Posterior vena cava (tissue), 2 donors: ENCODE measurements around the gene ZNF76. TPM values are rescaled to one million over a fixed set of nuclear protein-coding genes. Genes with fewer than 3 reads are reported as not detected.

Experiments used
- DNase-seq: peaks from one replicate; pipeline ENCODE4 v3.0.0-alpha.2; 2020; ENCODE audit warnings: low spot score
- intact Hi-C, 2 donors: fragments of 100-400 bp; cut with DNase I; formaldehyde crosslinking; loops; one replicate each; pipeline versions ENCODE4 v1.14.1 to v1.14.2; 2022 to 2023
- total RNA-seq, 2 donors: library from RNA; stranded (reverse); fragmentation: NEBNext Ultra II Directional; extraction: Animal tissue kit (Norgen Biotek cat#: 25700); gene quantifications; one replicate each; pipeline ENCODE4 v1.2.1, GENCODE V29; 2021
- donor health status: DM: yes; HTN: yes; CAD: no.
- donor health status: DM: yes; HTN: yes; CAD: no.

ZNF76 gene
- total RNA-seq, 2 donors from 2014 or later, result 23.1 to 29.6 TPM

DNA sequence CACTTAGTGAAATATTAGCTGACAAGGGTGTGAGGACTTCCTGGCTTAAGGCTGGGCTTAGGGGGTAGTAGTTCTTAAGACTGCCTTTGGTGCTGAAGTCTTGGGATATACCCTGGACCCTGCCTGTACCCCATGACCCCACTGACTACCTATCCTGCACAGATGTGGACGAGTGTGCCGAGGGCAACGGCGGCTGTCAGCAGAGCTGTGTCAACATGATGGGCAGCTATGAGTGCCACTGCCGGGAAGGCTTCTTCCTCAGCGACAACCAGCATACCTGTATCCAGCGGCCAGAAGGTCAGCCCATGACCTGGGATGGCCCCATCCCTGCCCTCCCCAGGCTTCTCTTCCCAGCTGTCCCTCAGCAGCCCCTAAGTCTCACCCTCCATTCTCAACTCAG lies 28.0 kb upstream of the ZNF76 start:
- DNase-seq, result no peak
- intact Hi-C loops, result loop anchor here in 1 of 2 donors (10.0 kb wide), 1 partner anchor 247 kb away; no protein-coding TSS in a partner anchor

DNA sequence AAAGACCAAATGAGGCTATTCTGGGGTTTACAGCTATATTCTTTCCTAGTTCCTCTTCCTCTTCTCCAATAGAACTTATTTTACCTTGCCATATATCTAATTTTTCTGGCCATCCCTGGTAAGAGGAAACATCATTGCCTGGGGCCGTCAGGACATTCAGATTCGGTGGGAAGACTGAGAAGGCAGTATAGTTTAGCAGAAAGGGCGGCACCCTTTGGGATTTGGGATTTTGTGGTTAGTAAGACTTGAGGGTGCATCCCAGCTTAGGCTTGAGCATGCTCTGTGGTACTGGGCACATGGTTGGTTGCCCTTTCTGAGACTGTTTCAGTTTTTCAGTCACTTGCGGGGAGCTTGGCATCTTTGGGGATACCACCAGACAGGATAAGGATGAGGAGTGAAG lies 24.6 kb upstream of the ZNF76 start:
- DNase-seq, result no peak
- intact Hi-C loops, result loop anchor here in 1 of 2 donors (10.0 kb wide), 1 partner anchor 250 kb away; no protein-coding TSS in a partner anchor

DNA sequence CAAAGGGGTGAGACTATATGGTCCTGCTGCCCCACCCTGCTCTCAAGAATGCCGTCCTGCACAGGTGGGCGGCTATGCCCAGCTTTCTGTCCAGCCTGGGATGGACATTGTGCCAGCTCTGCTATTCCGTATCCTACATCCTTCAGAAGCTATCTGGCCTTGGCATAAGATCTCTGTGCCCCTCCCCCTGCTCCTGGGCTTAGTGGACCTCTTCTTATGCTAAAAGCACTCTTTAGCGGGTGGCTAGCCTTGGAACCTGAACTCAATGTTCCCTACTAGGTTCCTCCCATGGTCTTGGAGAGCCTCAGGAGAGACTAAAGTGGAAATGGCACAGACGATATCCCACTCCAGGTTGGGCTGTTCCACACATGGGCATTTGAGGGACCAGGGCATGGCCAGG lies 23.3 kb upstream of the ZNF76 start:
- intact Hi-C loops, result loop anchor here in 1 of 2 donors (10.0 kb wide), 1 partner anchor 251 kb away; no protein-coding TSS in a partner anchor
- no peak for DNase-seq

DNA sequence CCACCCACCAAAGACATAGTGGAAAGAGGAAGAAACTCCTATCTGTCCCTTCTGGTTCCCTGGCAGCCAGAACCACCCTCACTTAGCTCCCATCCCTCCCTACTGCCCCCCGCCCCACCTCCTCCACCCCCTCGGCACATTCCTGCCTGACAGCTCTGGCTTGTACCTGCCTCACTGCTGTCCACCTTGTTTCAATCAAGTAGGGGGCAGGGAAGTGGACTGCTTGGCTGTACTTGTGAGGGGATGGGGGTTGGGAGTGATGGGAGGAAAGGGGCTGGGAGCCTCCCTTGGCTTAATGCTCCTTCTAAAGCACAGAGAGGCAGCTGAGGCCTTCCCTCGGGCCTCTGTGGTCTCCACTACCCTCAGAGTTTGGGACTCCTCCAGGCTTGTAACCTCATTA lies 22.1 kb upstream of the ZNF76 start:
- intact Hi-C loops, result loop anchor here in 1 of 2 donors (10.0 kb wide), 1 partner anchor 253 kb away; no protein-coding TSS in a partner anchor
- no peak for DNase-seq

DNA sequence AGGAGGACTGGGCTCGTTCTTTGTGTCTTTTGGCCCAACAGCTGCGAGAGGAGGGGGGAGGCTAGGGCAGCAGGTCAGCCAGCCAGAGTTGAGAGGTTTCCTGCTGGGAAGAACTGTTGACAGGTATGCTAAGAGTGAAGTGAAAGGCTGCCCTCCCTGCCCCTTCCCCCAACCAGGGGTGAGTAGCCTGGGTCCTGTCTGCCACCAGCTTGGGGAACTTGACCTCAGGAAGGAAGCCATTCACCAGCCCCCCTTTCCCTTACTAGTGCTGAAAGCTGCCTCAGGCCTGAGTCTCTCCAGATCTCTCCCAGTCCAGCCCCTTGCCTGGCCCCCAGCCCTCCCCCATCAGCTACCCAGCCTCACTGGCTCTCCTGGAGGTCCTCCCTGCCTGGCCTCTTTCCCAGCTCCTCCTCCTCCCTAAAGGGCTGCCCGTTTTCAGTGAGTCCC lies 20.7 kb upstream of the ZNF76 start:
- intact Hi-C loops, result loop anchor here in 1 of 2 donors (10.0 kb wide), 1 partner anchor 254 kb away; no protein-coding TSS in a partner anchor
- DNase-seq, result no peak

DNA sequence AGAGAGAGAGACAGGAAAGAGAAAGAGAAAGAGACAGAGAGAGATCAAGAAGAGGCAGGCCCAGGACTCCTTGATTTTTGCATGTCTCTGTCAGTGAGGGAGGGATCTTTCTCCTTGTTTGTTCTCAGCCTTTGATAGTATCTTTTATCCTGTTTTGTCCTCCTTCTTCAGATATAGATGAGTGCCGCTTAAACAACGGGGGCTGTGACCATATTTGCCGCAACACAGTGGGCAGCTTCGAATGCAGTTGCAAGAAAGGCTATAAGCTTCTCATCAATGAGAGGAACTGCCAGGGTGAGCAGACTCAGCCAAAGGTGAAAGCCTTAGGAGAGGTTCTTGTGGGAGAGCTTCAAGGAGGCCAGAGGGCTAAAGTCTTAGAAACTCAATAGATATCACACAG lies 20.0 kb upstream of the ZNF76 start:
- intact Hi-C loops, result loop anchor here in 1 of 2 donors (10.0 kb wide), 1 partner anchor 255 kb away; no protein-coding TSS in a partner anchor
- no peak for DNase-seq

DNA sequence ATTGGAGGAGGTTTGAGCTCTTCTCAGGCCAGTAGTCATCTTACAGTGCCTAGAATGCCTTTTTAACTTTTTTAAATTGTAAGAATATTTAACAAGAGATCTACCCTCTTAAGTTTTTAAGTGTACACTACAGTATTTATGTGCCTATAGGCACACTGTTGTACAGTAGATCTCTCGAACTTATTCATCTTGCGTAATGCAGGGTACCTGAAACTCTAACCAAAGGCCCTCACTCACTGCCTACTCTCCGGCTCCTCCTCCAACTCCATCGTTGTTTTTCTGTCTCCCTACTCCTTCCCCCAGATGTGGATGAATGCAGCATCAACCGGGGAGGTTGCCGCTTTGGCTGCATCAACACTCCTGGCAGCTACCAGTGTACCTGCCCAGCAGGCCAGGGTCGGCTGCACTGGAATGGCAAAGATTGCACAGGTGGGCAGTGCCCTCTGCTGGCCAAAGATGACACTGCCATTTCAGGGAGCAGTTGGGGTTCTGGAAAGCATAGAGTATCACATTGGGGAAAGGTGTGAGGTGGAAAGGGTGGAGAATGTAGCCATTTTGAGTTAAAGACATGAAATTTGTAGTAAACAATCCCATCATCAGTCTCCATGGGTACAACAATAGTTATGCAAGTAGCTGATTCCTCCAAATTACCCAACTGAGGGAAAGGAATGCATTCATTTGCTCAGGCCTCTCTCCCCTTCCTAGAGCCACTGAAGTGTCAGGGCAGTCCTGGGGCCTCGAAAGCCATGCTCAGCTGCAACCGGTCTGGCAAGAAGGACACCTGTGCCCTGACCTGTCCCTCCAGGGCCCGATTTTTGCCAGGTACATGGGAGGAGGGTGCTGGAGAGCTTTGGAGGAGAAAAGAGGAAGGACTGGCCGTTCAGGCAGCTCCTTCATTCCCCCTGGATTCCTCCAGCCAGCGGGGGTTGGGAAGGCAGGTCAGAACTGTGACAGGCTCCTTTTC lies 18.4 kb upstream of the ZNF76 start:
- intact Hi-C loops, result loop anchor here in 1 of 2 donors (2.0 to 5.0 kb wide), 3 partner anchors 34 to 254 kb away; no protein-coding TSS in a partner anchor
- peak; percentile 89 for DNase-seq

DNA sequence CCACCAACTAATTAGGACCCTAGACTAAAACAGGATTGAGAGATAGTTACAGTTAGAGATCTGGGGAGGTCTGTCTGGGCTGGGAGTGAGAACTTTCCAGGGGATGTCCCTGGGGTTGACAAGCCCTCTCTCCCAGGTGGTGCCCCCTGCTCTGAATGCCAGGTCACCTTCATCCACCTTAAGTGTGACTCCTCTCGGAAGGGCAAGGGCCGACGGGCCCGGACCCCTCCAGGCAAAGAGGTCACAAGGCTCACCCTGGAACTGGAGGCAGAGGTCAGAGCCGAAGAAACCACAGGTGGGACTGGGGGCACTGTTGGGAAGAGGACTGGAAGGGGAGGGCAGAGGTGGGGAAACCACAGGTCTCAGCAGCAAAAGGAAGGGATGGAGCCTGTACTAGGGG lies 17.0 kb upstream of the ZNF76 start:
- no peak for DNase-seq
- intact Hi-C loops, result loop anchor here in 1 of 2 donors (5.0 kb wide), 2 partner anchors 35 to 255 kb away; no protein-coding TSS in a partner anchor

DNA sequence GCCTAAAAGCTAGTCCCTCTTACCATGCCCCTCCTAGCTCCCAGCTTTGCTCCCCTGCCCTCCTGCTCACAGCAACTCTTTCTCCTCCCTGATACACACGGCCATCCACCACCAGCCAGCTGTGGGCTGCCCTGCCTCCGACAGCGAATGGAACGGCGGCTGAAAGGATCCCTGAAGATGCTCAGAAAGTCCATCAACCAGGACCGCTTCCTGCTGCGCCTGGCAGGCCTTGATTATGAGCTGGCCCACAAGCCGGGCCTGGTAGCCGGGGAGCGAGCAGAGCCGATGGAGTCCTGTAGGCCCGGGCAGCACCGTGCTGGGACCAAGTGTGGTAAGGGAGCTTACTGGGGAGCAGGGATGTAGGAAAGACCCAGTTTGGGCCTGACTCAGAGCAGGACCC lies 16.6 kb upstream of the ZNF76 start:
- intact Hi-C loops, result loop anchor here in 1 of 2 donors (5.0 kb wide), 2 partner anchors 36 to 256 kb away; no protein-coding TSS in a partner anchor
- DNase-seq, result no peak

DNA sequence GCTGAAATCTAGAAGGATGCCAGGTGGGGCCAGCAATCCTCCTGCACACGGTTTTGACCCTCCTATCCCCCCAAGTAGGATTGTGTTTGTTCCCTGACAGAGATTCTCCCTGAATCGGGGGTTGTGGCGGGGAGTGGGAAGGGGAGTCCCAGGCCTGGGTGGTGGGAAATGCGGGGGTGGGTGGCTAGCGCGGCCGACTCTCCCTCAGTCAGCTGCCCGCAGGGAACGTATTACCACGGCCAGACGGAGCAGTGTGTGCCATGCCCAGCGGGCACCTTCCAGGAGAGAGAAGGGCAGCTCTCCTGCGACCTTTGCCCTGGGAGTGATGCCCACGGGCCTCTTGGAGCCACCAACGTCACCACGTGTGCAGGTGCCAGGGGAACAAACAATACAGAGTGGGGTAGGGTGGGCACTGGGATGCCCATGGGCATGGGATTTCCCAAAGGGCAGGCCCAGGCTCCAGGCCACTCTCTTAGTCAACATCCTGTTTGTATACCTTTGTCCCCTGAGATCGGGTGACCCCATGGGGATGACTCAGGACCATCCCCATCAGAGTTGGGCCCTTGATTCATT lies 16.1 kb upstream of the ZNF76 start:
- intact Hi-C loops, result loop anchor here in 1 of 2 donors (5.0 kb wide), 2 partner anchors 36 to 256 kb away; no protein-coding TSS in a partner anchor
- no peak for DNase-seq

DNA sequence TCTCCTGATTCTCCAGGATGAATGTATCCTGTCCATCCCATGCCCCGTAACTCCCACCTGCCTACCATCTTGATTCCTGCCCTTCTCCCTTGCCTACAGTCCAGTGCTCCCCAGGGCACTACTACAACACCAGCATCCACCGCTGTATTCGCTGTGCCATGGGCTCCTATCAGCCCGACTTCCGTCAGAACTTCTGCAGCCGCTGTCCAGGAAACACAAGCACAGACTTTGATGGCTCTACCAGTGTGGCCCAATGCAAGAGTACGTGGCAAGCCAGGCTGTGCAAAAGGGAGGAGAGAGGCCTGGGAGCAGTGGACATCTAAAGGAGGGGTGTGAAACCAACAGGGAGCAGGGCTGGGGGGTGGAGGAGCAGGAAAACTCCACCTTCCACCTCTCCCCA lies 15.0 kb upstream of the ZNF76 start:
- intact Hi-C loops, result loop anchor here in 1 of 2 donors (5.0 kb wide), 2 partner anchors 37 to 257 kb away; no protein-coding TSS in a partner anchor
- no peak for DNase-seq

DNA sequence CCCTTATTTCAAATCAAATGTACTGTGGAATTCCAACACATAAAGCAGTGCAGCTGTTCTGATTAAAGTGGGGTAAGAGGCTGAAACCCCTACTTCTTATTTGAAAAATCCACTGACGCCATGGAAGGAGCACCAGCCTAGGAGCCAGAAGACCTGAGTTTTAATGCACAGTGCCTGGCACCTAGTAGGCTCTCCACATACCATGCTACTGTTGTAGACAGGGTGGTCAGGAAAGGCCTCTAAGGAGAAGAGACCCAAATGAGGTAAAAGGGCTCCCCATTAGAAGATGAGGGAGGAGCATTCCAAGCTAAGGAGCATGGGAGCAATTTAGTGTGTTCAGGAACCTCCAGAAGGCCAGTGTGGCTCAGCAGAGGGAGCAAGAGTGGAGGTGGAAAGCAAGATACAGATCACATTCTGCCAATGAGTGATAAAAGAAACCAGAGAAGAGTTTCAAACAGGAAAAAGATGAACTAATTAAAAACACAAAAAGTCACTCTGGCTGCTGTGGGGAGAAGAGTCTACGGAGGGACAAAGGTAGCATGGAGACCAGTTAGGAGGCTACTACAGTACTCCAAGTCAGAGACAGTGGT lies 11.8 kb upstream of the ZNF76 start:
- no peak for DNase-seq
- intact Hi-C loops, result no loop called here

DNA sequence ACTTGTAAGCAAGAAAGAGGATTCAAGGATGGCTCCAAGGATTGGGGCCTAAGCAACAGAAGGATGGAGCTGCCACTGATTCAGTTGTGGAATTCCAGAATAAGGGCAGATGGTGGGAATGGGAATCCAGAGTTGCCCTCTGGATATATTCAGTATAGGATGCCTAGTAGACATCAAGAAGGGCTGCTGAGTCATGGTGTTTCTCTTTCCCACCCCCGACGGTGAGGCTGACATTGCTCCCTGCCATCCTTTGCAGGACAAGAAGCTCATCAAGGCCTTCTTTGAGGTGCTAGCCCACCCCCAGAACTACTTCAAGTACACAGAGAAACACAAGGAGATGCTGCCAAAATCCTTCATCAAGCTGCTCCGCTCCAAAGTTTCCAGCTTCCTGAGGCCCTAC lies 11.2 kb upstream of the ZNF76 start:
- intact Hi-C loops, result no loop called here
- DNase-seq, result no peak

DNA sequence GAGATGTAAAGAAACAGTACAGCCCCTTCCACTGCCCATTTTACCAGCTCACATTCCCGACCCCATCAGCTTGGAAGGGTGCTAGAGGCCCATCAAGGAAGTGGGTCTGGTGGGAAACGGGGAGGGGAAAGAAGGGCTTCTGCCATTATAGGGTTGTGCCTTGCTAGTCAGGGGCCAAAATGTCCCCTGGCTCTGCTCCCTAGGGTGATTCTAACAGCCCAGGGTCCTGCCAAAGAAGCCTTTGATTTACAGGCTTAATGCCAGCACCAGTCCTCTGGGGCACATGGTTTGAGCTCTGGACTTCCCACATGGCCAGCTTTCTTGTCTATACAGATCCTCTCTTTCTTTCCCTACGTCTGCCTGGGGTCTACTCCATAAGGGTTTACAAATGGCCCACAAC lies 10.6 kb upstream of the ZNF76 start:
- DNase-seq, result no peak
- intact Hi-C loops, result no loop called here

DNA sequence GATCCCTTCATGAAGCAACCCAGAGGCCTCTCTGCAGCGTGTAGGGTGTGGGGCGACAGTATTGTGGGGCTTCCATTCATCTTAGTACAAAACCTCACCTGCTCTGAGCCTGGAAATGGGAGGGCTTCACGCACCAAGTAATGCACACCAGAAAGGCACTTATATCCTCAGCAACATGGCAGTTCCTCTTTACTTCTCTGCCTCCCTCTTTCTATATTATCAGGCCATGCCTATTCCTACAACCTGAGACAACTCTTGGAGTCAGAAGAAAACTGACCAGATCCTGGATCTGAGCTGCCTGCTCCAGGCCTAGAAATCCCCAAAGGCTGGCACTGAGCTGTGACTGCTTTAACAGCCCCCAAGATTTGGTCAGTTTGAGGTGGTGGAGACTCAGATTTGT lies 7.6 kb upstream of the ZNF76 start:
- DNase-seq, result no peak
- intact Hi-C loops, result no loop called here

DNA sequence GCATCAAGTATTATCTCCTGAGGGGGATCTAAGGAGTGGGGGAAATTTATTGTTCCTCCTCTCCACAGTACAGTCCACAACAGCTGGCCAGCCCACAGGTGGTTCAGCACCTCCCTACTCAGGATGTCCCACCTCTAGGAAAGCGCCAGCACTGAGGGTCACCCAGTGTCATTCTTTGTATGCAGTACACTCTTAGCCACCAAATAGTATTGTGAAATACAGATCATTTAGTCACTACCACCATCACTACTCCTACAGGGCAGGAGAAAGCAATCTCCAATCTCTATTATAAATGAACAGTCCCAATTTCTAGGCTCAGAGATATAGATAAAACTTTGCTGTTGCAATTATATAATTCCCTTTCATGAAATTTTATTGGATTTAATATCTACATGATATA lies 6.3 kb upstream of the ZNF76 start:
- DNase-seq, result peak; percentile 5
- intact Hi-C loops, result no loop called here

DNA sequence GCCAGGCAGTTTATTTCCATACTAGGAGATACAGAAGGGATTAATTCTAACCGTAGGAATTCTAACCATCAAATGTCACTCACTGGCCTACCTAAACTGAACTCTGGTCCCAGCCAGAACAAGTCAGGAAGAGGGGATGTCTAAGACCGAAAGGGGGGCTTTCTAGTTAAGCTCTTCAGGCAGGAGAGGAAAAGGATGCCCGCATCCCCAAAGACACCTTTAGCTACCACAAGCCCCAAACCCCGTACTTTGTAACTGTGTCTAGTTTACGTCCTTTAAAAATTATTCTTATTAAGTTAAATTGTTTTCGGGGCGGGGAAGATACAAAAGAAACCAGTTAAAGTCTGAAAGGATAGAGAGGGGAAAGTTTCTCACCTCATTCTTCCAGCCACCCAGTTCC lies 1.2 kb upstream of the ZNF76 start:
- DNase-seq, result no peak
- intact Hi-C loops, result no loop called here

DNA sequence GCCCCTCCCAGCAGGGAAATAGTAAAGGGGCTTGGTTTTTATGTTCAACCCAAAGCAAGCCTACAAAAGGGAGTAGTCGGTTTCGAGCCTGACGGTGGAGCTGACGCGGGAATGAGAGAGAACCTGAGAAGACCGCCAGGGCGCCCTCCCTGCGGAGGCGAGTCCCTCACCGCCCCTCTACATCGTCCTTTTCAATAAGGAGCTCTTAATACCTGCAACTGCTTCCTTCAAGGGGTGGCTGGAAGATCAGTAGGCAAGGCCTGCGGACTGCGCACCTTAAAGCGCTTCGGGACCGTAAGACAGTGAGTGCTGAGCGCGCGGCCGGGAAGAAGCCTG lies 709 bp upstream of the ZNF76 start:
- intact Hi-C loops, result no loop called here
- no peak for DNase-seq

DNA sequence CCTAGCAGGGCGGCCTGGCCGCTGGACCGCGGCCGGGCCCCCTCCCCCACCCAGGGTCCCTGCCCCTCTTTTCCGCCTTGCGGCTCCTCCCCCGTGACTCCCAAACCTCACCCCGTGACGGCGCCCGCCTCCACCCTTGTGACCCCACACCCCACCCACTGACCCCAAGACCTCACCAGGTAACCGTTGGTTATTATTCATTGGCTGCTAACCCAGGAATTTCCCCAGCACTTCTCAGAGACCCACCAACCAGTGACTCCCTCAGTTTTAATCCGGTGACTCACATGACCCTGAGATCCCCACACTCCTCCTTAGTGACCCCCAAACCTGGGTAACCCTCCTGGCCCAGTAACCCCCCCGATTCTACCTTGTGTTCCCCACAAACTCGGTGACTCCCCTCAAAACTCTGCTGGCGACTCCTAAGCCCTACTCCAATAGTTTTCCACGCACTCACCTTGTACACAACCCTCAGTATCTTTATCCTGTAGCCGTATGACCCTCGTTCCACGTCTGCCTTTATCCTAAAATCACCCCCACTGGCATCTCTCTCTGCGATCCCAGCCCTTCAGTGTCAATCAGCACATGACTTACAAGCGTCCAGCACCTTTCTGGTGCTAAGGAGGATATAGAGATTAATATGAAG lies 534 bp downstream of the ZNF76 start:
- peak; percentile 90 for DNase-seq
- intact Hi-C loops, result no loop called here
